HG03378 (cell line): ENCODE data around the gene TMEM252.

Experiments
- ATAC-seq: cut with Tn5 transposase; IDR thresholded peaks from one replicate; pipeline ENCODE4 v1.9.1; 2021; ENCODE audit warnings: mild to moderate bottlenecking, moderate library complexity; ENCODE audit not compliant: unreplicated experiment

Gene TMEM252

DNA sequence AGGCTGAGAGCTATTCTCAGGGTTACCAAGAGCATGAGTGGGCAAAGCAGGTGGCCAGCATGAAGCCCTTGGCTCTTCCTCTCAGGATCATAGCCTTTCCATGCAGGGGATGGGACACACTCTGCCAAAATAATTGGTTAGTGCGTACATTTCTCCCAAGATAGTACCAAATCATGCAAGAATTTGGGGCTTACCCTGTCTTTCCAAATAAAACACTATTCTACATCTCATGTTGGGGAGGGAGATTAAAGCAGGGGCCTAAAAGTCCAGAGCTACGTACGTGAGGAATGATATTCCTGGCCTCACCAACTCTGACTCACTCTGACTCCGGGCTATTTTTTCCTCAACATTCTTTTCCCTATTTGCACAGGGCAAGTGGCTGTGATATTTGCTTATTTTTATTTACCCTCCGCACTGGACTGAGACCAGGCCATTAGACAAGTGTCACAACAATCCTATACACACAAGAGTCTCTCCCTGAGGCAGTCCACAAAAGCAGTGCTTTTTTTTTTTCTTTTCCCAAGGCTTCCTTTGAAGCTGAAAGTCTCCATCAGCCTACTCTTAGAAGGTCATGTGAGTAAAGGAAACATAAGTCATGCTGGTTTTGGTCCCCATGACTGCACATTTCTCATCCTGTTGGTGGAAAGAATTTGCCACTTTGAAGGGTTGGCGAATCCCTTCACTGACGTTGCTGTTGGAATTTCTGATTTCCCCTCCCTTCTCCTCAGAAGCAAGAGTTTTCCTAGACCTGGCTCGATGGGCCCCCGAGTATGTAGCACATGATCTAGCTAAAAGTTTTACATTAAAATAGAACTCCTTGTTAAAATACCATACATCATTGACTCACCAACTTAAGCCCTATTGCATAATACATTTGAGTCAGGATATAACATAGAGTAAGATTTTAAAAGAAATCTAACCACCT is 40.0 kb downstream of the TMEM252 start:
- no peak for ATAC-seq

DNA sequence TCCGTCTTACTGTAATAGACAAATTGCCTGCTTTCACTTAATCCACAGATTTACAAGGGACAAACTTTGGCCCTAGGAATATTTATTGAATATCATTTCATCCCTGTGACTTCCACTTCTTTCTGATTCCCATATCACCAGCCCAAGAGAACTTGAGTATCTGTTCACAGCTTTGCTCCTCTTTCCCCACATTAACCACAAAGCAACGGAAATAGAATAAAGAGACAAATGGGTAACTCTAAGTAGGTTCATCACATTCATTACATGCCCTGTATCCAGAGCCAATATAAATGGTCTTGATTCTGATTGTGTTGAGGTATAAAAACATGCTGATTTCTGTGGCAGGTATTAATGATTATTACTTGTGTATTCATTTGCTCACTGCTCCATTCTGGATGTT is 41.9 kb downstream of the TMEM252 start:
- no peak for ATAC-seq

DNA sequence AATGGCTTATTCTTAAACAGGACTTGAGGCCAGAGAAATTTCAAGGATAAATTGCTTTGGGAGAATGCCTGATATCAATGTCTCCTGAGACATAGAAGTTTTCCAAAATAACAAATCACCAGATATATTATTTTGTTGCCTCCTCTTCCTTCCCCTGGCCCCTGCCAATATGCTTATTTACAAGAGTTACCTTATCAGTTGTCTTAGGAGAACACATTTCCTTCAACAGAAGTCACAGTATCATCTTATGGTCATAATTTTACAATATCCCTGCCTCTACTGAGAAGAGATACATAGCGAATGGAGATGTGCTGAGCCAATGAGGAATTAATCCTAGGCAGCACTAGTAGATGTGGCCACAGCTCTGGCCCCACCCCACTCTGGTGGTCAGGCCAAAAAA is 43.1 kb downstream of the TMEM252 start:
- no peak for ATAC-seq

DNA sequence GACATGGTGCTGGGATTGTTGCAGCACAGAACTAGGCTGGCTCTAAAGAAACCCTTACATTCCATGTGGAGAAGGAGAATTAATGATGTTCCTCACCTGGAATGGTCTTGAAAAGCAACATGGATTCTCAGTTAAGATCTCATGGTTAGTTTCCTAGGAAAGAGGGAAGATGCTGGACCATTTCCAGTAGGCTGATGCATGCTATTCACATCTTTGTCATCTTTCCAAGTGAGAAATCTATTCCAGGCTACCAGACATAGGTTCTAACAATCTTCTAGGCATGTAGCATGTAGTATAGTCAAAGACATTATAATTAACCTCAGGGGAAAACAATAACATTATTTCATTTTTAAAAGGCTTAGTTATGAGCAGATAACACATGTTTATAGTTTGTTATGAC is 44.3 kb downstream of the TMEM252 start:
- ATAC-seq, result no peak

DNA sequence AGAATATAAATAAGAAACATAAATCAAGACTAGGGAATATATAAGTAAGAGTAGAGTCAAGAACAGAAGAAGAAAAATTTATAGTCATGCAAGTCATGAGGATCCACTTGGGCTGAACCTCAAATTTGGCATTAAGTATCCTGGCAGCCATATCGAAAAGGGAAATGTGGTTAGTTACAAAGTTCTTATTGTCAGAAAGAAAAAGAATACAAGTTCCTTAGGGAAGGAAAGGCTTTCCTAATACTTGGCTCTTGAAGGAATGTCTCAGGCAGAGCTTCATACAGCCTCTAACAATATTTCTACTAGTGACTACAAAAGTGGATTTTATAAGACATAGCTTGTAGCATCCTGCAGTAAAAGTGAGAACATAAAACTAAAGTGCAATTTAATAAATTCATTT is 45.4 kb downstream of the TMEM252 start:
- ATAC-seq, result no peak

DNA sequence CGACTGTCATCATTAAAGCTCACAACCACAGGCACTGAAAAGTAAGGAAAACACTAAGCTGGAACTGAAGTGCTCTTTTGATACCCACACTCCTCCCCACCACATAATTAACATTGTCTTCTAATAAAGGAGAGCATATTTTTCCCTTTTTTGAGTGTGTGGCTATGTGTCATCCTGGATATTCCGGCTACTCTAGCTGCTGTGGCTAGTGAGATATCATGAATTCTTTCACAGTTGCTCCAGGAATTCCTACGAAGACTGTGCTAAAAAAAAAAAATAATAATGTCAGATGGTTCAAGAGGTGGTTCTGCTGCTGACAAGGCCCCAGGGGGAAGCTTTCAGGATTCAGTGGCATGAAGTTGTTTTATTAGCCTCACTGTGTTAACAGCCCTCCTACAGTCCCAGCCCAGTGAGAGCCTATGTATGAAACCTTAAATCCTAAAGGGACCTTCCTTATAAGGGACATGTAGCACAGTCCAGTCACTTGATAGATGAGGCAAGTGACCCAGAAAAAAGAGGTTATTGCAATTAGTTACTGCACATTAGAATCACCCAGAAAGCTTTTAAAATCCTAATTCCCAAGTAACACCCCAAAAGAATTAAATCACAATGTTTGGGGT is 46.6 kb downstream of the TMEM252 start:
- no peak for ATAC-seq

DNA sequence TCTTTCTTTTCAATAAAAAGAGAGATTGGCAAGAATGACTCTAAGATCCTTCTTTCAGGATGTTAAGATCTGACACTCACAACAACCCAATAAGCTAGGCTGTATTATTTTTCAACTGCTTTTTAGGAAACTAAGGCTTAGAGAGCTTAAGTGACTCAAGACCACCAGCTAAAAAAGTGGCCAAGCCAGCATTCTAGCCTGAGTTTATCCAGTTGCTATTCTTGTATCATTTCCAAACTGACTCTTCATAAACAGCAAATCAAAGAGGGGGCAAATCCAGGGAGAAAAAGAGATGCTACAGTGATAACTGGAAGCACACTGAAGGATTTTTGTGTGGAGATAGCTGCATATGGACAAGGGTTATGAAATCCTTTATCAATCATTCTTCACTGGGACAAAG is 47.1 kb downstream of the TMEM252 start:
- ATAC-seq, result no peak

DNA sequence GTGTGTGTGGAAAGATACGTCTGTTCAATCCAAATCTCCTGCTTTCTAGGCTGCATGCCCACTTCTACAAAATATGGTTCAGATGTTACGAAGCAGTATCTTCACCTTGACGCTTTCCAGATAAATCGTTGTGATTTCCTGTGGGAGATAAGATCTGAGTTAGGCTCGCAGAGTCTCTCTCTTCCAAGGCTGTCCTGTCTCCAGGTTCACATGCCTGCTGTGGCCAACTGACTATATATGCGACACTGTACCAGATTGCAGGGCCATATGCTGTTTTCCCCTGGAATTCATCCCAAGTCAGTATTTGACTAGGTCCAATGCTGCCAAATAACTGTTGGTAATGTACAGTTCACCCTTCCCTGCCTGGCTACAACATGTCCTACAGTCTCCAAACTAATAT is 47.9 kb downstream of the TMEM252 start:
- ATAC-seq, result no peak

DNA sequence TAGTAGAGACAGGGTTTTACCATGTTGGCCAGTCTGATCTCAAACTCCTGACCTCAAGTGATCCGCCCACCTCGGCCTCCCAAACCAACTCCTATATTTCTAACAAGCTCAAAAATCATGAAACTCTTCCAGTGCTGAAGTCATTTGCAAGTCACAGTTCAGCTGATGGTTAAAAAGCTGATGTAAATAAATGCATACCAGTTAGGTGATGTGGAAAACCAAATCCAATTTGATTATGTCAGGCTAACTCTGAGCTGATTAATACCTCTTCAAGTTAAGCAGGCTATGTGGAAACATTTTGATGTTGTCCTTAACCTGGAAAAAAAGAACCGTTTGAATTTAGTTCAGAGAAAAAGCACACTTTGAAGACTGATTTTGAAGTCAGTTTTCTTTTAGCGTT is 51.0 kb downstream of the TMEM252 start:
- no peak for ATAC-seq

DNA sequence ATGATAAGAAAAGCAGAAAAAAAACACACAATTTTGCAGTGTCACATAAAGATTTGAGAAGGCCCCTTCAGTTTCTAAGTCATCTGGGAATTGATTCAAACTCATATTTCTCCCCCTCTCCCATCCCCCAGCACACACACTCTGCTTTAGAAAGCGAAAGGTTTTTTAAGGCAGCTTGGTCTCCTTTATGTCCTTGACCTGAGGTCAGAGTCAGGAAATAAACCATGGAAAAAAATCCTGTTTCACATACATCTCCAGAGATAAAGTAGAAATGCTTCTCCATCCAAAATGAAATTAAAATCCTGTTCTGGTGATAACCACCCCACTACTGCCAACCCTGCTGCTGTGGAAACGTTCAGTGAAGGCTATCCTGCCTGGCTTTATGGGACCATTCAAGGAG is 52.6 kb downstream of the TMEM252 start:
- no peak for ATAC-seq
